ENCODE data around the gene BSG.

GRCh38 chr19:566403-566802, 6.0 kb upstream of the BSG start:
- no peak for TF ChIP-seq REST (IDR thresholded peaks at IDR 0.05; ENCODE audit: low read depth, low read length)
- TF ChIP-seq CTCF (IDR thresholded peaks at IDR 0.05 in 2 of 3, conservative IDR thresholded peaks at IDR 0.05 in 1 of 3; ENCODE audit: control insufficient read depth in 2 of 3, extremely low read depth in 1 of 3, insufficient read depth in 1 of 3, low read depth in 3 of 3, low read length in 3 of 3), result no peak
- no peak for TF ChIP-seq NR2C1 (IDR thresholded peaks at IDR 0.05)
- no peak for TF ChIP-seq MXI1 (IDR thresholded peaks at IDR 0.05; ENCODE audit: low read depth, low read length)
- TF ChIP-seq EZH2 (IDR thresholded peaks at IDR 0.05; ENCODE audit: borderline replicate concordance, control insufficient read depth, low read depth, low read length), result no peak
- TF ChIP-seq GABPA (IDR thresholded peaks at IDR 0.05; ENCODE audit: low read depth), result no peak
- TF ChIP-seq MAX (IDR thresholded peaks at IDR 0.05; ENCODE audit: low read depth, low read length), result no peak
- TF ChIP-seq GATAD2B (conservative IDR thresholded peaks at IDR 0.05; ENCODE audit: low read depth), result no peak
- no peak for TF ChIP-seq FOXK2 (IDR thresholded peaks at IDR 0.05)
- no peak for TF ChIP-seq CBX3 (IDR thresholded peaks at IDR 0.05; ENCODE audit: borderline replicate concordance, low read depth)
